ENCODE measurements around the gene MED13L. TPM values are rescaled to one million over a fixed set of nuclear protein-coding genes. Genes with fewer than 3 reads are reported as not detected.
A peak's percentile ranks its signal among the peaks of the same experiment; 100 is the strongest.

Gene MED13L
- total RNA-seq, 1 donor from 2014 or later: 155 TPM

DNA sequence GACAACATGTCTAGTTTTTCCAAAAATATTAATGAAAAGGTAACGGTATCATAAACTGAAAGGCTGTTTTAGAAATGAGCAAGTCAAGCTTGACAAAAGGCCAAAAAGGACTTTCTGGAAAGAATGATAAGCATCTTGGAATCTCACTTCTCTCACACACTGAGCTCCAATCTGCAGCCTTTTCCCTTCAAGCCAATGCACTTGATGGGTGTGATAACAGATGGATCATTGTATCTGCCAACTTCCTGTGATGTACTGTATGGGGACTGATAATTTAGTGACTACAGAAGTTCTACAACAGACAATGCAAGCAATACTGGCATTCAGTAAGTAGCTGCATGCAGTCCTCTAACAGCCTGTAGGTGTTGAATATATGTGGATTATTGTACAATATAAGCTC is 147.1 kb downstream of the MED13L start:
- no peak for DNase-seq (ENCODE audit: low read depth)

DNA sequence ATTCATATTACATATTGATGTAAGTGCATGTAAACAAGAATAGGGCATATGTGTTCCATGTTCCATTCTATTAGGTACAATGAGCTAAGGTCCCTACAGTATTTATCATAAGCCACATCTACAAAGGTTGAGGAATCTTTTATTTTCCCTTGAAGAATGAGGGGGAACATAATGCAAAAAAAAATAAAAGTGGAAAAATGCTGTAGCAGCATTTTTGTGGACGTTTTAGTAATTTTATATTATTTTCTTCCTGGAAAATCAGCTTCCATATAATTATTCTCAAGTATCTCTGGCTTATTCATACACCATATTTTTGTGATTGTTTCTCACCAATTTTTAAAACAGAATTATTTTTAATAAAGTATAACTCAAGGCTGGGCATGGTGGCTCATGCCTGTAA is 148.7 kb downstream of the MED13L start:
- DNase-seq (ENCODE audit: low read depth): no peak

DNA sequence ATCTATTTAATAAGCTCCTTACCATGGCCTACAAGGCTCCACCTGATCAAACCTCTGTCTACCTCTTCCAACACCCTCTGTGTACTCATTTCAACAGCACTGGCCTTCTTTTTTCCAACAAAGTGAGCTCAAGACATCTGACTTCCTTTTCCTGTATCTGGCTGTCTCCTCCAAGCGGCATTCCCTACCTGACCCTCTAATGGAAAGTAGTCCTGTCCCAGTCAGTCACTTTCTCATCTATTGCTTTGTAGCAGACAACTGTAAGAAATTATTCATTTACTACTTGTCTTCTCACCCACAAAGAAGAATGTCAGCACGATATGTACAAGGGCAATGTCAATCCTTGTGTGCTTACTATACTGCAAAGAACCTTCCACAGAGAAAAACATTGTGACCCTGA is 149.6 kb downstream of the MED13L start:
- DNase-seq (ENCODE audit: low read depth): peak; percentile 44

DNA sequence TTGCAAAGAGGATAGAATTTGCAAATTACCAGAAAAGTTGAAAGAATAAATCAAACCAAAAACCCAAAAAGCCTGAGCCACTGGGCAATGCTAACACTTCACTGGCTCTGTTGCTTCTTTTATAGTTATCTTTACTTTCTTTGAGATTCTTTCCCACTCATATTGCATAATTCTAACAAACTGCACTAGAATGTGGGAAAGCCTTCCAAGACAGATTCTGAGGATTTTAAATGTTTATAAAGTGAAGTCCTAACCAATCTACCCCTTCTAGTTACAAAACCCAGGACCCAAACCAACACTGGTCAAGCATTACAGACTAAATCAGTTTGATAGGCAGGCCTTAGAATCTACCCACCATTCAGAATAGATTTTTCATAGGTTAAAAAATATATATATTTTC is 150.9 kb downstream of the MED13L start:
- DNase-seq (ENCODE audit: low read depth): no peak

DNA sequence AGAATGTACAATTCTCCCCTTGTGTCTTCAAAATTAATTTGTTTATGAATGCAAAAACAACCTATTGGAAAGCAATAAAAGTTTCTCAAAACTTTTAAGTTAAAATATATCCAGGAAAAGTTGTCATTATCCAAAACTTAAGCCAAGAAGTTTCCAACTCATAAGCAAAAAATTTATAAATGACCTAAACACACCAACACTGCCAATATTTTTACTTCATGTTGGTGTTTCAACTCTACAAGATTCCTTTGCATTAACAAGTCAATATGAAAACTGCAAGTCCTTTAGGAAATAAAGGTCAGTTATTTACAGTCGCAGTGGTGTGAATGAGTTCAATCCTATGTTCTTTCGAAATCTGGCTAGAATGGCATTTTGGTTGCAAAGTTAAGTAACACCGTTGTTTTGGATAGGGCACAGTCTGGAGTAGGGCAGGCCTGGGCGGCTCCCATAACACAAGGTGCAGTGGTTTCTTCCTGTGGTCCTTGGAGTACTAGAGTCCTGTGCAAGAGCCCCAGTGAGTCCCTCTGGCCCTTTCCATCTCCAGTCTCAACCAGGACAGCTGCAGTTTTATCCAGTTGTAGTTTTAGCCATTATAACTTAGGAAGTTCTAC is 151.4 kb downstream of the MED13L start:
- DNase-seq (ENCODE audit: low read depth): no peak

DNA sequence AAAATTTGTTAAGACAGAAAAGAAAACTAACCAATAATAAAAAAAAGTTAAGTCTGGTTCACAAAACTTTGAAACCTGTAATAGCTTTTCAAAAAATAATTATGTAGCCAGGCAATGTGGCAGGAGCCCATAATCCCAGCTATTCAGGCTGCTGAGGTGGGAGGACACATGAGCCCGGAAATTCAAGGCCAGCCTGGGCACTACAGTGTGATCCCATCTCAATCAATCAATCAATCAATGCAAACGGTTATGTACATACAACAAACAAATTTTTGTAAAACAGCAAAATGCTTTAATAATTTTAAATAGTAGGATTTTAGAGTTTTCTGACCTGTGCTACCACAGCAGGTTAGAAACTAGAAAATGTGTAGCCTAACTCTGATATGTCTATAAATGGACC is 152.4 kb downstream of the MED13L start:
- DNase-seq (ENCODE audit: low read depth): no peak

DNA sequence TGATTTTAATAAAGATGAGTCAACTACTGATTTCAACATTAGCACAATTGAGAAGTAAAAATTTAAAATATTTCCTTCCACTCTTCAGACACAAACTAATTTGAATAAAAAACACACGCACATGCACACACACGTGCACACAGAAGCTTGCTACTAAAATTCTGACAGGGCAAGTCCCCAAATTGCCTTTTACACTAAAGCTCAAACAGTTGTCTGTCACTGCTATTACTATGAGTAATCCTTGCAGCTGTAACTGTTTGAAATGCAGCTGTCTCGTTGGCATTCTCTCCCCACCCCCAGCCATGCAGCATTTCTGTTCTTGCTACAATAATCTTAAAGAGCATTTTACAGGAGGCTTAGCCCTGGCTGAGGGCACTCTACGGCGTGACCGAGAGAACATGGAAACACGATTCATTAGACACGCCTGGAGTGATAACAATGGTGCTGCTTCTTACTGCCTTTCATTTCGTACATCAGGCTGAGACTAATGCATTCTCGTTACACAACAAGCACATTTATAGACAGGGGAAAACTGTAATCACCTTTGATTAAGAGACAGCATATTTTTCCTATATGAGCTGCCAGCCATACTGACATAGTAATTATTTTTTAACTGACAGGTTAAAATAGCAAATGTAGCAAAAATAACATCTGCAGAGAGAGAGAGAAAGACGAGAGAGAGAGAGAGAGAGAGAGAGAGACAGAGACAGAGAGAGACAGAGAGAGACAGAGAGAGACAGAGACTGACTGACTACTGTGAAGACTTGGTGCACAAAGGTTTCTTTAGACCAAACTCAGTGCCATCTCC is 153.8 kb downstream of the MED13L start:
- DNase-seq (ENCODE audit: low read depth): peak; percentile 83

DNA sequence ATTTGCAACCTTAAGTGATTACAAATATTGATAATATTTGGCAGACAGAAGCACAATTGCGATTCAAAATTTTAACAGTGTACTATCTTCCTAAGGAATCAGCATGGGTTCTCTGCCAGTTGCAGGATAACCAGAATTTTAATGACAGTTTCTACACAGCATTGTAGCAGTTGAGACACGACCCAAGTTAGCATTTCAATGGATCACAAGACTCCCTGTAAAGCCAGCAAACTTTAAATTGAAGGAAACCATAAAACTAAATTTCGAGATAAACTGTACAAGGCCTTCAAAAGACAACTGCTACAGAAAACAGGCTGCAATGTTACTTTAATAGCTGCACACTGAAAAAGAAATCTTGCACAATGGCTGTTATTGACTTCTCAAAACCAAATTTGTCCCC is 154.9 kb downstream of the MED13L start:
- no peak for DNase-seq (ENCODE audit: low read depth)

DNA sequence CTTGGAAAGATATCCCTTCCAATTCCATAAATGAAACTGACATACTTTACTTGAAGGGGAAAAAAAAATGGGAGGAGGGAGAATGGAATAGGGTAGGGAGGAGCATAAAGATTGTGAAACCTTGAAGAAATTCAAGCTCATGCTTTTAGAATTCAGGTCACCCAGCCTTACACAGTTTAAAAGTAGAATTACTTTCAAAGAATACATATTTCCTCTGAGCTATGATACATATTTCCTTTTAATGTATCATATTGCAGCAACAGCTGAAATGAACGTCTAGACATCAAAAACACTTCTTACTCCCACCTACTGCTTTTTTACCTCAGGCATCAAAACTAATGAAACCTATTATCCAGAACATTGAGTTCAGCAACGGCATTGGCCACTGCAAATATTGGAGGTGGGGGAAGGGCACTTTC is 156.0 kb downstream of the MED13L start:
- DNase-seq (ENCODE audit: low read depth): no peak

DNA sequence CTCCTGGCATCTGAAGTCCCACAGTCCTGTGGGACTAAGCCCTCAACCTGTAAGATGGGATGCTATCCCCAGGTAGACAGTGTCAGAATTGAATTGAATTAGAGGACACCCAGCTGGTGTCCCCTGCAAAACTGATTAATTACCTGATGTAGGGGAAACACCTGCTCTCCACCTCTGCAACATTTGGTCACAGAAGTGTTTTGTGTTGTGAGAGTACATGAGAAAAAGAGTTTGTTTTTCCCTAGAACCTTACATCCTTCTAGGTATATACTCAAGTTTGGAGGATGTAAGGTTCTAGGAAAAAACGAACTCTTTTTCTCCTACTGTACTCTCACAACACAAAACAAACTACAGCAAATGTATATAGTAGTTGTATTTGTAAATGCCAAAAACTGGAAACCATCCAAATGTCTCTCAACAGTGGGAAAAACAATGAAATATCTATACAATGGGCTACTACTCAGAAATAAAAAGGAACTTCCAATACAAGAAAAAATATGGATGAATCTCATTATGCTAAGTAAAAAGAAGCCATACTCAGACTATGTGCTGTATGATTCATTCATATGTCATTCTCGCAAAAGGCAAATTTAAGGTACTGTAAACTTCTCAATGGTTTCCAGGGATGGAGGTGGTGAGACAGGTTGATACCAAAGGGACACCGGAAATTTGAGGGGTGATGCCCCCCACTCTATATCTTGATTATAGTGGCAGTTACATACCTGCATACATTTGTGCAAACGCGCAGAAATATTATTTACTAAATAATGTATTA is 160.7 kb downstream of the MED13L start:
- no peak for DNase-seq (ENCODE audit: low read depth)

DNA sequence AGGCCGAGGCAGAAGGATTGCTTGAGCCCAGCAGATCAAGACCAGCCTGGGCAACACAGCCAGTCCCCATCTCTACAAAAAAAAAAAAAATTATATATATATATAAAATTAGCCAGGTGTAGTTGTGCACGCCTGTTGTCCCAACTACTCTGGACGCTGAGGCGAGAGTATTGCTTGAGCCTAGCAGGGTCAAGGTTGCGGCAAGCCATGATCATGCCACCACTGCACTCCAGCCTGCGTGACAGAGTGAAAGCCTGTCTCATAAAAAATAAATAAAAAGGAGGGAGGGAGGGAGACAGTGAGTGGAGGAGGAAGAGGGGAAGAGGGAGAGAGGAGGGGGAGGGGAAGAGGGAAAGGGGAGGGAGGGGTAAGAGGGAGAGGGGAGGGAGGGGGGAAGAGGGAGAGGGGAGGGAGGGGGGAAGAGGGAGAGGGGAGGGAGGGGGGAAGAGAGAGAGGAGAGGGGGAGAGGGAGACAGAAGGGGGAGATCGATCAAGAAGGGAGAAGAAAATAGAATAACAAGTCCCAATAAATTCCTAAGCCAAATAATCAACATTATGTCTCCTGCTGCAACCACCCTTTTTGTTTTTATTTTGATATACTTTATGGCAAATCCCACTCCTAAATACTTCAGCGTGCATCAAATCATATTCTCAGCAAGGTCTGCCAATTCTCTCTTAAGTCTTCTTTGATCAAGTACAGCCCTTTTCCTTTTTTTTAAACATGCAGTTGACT is 163.9 kb downstream of the MED13L start:
- no peak for DNase-seq (ENCODE audit: low read depth)

DNA sequence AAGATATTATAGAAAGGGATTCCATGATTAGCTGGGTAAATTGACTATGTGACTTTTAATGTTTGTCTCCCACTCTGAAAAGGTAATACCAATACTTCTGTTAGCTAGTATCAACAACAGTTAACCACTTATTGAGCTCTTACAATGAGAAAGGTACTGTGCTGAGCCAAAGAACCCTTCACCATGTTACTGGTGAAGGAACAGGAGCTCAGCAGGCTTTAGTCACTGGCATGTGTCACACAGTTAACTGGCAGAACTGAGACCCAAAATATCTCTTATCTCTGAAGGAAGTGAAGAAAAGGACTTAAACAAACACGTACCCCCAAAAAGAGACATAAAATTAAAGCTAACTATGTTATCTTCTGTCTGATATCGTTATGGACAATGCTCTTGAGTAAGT is 170.6 kb downstream of the MED13L start:
- DNase-seq (ENCODE audit: low read depth): no peak

DNA sequence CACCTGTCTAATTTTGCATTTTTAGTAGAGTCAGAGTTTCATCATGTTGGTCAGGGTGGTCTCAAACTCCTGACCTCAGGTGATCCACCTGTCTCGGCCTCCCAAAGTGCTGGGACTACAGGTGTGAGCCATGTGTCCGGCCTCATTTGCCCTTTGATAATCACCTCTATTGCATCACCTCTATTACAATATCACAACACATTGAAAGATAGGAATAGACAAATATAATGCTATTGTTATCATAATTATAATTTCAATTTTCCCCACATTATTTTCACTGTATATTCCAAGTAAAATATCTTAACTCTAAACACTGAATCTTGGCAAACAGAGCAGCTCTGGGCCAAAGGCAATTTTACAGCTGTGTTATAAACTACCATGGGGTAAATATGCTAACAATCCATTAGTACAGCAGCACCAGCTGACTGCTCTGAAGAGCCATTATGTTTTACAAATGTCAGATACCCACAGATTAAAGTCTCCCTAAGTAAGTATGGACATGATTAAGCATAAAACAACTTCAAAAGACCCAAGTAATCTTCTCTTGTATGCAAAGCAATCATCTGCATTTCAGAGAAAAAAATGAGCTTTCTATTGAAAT is 173.2 kb downstream of the MED13L start:
- DNase-seq (ENCODE audit: low read depth): no peak

DNA sequence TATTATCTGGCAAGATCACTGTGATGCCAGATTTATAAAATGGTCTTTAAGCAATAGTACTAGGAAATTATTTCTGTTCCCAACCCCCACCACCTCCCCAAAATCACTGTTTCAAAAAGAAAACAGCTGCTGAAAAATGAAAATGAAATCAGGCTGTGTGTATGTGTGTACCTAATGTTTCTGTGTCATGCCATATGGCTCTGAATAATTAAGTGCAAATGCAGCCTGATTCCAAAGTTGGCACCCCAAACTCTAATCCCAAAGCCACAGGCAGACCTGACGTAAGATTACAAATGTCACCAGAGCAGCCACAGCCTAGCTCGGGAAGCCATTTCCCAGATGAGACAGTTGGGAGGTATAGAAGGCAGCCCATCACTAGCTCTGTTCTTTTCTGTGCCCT is 175.5 kb downstream of the MED13L start:
- no peak for DNase-seq (ENCODE audit: low read depth)

DNA sequence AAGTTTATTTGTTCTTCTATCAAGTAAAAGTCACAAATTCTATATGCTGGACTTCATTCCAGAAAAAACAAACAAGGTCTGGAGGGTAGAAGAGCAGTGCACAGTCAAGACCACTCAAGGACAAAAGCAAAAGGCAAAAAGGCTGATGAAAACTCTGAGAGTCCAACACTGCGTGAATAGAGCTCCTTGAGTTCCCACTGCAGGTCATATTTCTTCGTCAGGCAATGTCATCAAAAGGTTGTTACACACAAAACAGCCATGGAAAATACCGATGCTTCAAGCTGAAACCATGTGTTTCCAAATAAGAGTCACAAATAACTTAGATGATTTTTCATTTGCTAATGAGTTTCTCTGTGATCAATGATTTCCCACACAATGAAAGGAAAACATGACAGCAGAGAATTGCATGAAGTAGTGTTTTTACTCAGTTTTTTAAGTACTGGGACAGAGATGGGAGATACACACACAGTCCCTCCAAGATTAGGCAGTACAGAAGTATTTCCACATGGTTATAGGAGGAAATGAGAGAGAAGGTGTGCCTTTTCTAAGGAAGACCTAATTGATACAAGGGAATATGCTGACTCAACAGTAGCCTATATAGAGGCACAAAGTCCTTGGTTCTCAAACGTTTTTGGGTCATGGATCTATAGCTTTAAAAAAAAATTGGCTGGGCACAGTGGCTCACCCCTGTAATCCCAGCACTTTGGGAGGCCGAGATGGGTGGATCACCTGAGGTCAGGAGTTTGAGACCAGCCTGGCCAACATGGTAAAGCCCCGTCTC is 177.7 kb downstream of the MED13L start:
- no peak for DNase-seq (ENCODE audit: low read depth)

DNA sequence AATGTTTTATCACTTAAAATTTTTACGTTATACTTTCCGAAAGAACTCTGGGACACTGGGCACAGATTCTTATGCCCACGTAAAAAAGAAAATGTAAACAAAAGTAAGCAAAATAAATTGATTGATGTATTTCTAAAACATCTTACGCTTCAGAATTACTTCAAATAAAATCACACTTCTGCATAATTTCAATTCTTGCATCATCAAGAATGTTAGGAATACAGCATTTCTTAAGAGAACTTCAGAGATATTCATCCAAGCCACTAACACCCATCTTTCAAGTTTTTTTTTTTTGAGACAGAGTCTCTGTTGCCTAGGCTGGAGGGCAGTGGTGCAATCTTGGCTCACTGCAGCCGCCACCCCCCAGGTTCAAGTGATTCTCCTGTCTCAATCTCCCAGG is 180.6 kb downstream of the MED13L start:
- no peak for DNase-seq (ENCODE audit: low read depth)

DNA sequence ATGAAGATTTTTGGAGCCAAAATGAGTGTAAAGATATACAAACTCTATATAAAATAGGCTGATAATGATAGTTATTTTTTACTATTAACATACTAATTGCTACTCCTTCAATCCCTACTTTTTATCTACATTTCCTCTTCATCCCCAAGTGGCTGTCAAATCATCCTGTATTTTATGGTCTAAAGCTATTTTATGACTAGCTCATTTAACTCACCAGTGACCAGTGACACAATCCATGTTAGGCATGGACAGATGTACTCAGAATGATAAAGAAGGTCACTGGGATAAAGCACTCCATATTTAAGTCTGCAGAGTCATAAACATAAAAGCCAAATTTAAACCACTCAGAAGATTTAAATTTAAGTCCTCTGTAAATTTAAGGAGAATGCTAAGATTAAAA is 183.0 kb downstream of the MED13L start:
- DNase-seq (ENCODE audit: low read depth): no peak

DNA sequence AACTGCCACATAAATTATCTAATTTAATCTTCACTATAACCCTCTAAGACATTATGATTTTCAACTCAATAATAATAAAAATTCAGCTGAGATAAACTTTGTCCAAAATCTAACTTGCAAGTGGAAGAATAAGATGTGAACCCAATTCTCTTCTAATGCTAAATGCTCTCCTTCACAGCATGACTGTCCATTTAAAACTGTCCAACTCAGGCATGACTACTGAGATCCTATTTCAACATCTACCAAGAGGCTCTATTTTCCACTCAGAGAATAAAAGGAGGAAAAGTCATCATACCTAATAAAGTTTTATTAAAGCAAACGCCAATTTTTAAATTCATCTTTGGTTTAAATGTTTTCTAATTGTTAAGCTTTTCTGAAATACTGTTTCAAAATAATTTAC is 183.6 kb downstream of the MED13L start:
- no peak for DNase-seq (ENCODE audit: low read depth)

DNA sequence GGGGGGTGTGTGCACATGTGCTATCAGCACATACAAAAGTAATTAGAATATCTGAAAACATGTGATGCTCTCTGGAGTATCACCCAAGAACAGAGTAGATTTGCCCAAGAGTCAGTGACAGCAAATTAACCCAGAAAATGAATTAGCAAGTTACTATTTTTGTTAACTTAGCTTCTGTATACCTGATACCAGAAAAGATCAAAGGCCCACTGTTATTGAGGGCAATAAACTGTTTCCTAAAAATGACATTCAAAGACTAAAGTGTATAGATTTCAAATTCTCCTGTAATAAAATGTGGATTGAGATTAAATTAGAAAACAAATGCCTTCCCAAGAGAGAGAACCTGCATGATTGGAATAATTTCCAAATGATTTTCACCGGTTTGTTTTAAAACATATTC is 184.7 kb downstream of the MED13L start:
- DNase-seq (ENCODE audit: low read depth): no peak

DNA sequence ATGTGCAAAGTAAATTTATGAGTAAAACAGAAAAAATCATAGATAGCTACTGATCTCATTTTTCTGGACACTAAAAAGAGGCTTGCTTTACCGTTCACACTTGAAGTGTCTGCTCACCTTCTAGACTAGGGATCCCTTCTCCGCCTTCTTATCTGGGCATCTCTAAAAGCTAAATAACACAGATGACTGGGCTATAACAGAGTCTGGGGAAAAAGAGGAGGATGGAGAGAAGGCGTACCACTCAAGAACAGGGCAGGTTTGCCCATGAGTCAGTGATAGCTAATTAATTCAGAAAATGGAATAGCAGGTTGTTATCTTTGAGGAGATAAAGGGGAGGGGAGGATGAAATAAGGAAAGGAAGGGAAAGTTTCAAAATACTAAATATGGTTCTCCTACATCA is 185.3 kb downstream of the MED13L start:
- no peak for DNase-seq (ENCODE audit: low read depth)

DNA sequence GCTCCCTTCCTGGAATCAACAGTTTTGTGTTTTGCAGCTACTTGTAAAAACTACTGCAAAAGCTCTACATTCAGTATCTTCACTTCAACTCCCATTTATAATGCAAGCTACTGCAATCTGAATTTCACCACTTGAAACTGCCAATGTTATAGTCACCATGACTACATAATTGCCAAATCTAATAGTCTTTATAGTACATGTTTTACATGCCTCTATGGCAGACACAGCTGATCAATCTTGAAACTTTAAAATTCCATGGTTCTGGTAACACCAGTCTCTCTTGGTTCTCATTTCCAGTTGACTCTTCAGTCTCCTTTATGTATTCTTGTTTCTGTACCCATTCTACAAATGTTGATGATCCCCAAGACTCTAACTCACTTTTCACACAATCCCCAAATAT is 185.9 kb downstream of the MED13L start:
- DNase-seq (ENCODE audit: low read depth): no peak

Measured in renal cortical epithelial cell (primary cell).